Epithelial cell of prostate (primary cell): ENCODE results near the gene CARD14.
"Not testable (repeated sequence)": the region's sequence is repeated elsewhere in the genome, so short reads cannot be mapped to it uniquely, and the experiment has no call there.

Source experiments
- DNase-seq: peaks from one replicate; pipeline ENCODE4 v3.0.0-alpha.2; 2011; ENCODE audit warnings: low read depth, low spot score
- H3K27ac ChIP-seq: fragments of 450-650 bp; 2 replicates; pipeline ENCODE4 v1.5.1; 2017; ENCODE audit warnings: mild to moderate bottlenecking

Gene CARD14

GRCh38 chr17:80147035-80147822, 22.6 kb upstream of the CARD14 start, which contains the start of gene EIF4A3:
Gene EIF4A3, minus strand, starts transcription at chr17:80147128. Its CDS starts 167 bp downstream, at chr17:80146961.
- H3K27ac ChIP-seq = peak within 1 kb of the TSS; percentile 78
- DNase-seq = peak; percentile 99

GRCh38 chr17:80151333-80151732, 18.5 kb upstream of the CARD14 start:
- no peak overlapping the region for H3K27ac ChIP-seq
- no peak for DNase-seq

- DNase-seq = no peak
- H3K27ac ChIP-seq = no peak overlapping the region
Observed at GRCh38 chr17:80152081-80152702, 17.6 kb upstream of the CARD14 start.

GRCh38 chr17:80153004-80153403, 16.8 kb upstream of the CARD14 start:
- no peak for DNase-seq
- H3K27ac ChIP-seq = no peak overlapping the region

- no peak overlapping the region for H3K27ac ChIP-seq
- DNase-seq = no peak
Observed at GRCh38 chr17:80154166-80154565, 15.7 kb upstream of the CARD14 start.

- not testable (repeated sequence) for DNase-seq, H3K27ac ChIP-seq
Observed at GRCh38 chr17:80155600-80155999, 14.2 kb upstream of the CARD14 start.

- no peak overlapping the region for H3K27ac ChIP-seq
- DNase-seq = no peak
Observed at GRCh38 chr17:80158846-80159245, 11.0 kb upstream of the CARD14 start.

- no peak overlapping the region for H3K27ac ChIP-seq
- DNase-seq = no peak
Observed at GRCh38 chr17:80160536-80160935, 9.3 kb upstream of the CARD14 start.

- no peak for DNase-seq
- H3K27ac ChIP-seq = no peak overlapping the region
Observed at GRCh38 chr17:80163336-80163735, 6.5 kb upstream of the CARD14 start.

GRCh38 chr17:80164185-80164584, 5.6 kb upstream of the CARD14 start:
- H3K27ac ChIP-seq = no peak overlapping the region
- no peak for DNase-seq

- no peak for DNase-seq
- H3K27ac ChIP-seq = no peak overlapping the region
Observed at GRCh38 chr17:80166446-80166845, 3.4 kb upstream of the CARD14 start.

GRCh38 chr17:80168371-80168770, 1.5 kb upstream of the CARD14 start:
- H3K27ac ChIP-seq = no peak overlapping the region
- no peak for DNase-seq

GRCh38 chr17:80169107-80169506, 723 bp upstream of the CARD14 start:
- DNase-seq = no peak
- no peak overlapping the region for H3K27ac ChIP-seq

- no peak overlapping the region for H3K27ac ChIP-seq
- no peak for DNase-seq
Observed at GRCh38 chr17:80171681-80172080, 1.9 kb downstream of the CARD14 start.

GRCh38 chr17:80173126-80173525, 3.3 kb downstream of the CARD14 start:
- H3K27ac ChIP-seq = no peak overlapping the region
- DNase-seq = no peak

GRCh38 chr17:80173916-80174315, 4.1 kb downstream of the CARD14 start:
- DNase-seq = no peak
- no peak overlapping the region for H3K27ac ChIP-seq

- no peak overlapping the region for H3K27ac ChIP-seq
- no peak for DNase-seq
Observed at GRCh38 chr17:80176757-80177156, 6.9 kb downstream of the CARD14 start.

- H3K27ac ChIP-seq = no peak overlapping the region
- DNase-seq = no peak
Observed at GRCh38 chr17:80177986-80178595, 8.3 kb downstream of the CARD14 start.

- no peak for DNase-seq
- no peak overlapping the region for H3K27ac ChIP-seq
Observed at GRCh38 chr17:80180192-80180591, 10.4 kb downstream of the CARD14 start.

- H3K27ac ChIP-seq = no peak overlapping the region
- no peak for DNase-seq
Observed at GRCh38 chr17:80181431-80181830, 11.6 kb downstream of the CARD14 start.

GRCh38 chr17:80182118-80182844, 12.5 kb downstream of the CARD14 start:
- H3K27ac ChIP-seq = no peak overlapping the region
- DNase-seq = no peak
